Progenitor cell of endocrine pancreas (in vitro differentiated cells): ENCODE data around the gene PRKN. TPM values are rescaled to one million over a fixed set of nuclear protein-coding genes. Genes with fewer than 3 reads are reported as not detected.
"Not testable (repeated sequence)": the region's sequence is repeated elsewhere in the genome, so short reads cannot be mapped to it uniquely, and the experiment has no call there.

ENCODE experiments used
- DNase-seq: peaks from one replicate; pipeline ENCODE4 v3.0.0; 2021; ENCODE audit warnings: low spot score; ENCODE audit not compliant: unreplicated experiment
- H3K27ac Mint-ChIP-seq: 2 replicates; pipeline ENCODE4 v1.8.0; 2021; ENCODE audit warnings: mild to moderate bottlenecking, moderate library complexity, mixed read lengths
- H3K27me3 Mint-ChIP-seq: 2 replicates; pipeline ENCODE4 v1.8.0; 2021; ENCODE audit warnings: mixed read lengths
- H3K36me3 Mint-ChIP-seq: 2 replicates; pipeline ENCODE4 v1.8.0; 2022; ENCODE audit warnings: mixed read lengths; ENCODE audit not compliant: insufficient read depth
- H3K4me1 Mint-ChIP-seq: 2 replicates; pipeline ENCODE4 v1.8.0; 2021; ENCODE audit warnings: low read depth, mixed read lengths
- H3K4me3 Mint-ChIP-seq: 2 replicates; pipeline ENCODE4 v1.8.0; 2021; ENCODE audit warnings: low read depth, mild to moderate bottlenecking, moderate library complexity, mixed read lengths
- H3K9me3 Mint-ChIP-seq: 2 replicates; pipeline ENCODE4 v1.8.0; 2021; ENCODE audit warnings: low read depth, mixed read lengths
- total RNA-seq: library from RNA; stranded (reverse); gene quantifications from 2 replicates; pipeline ENCODE4 v1.2.1, GENCODE V29; 2021
- TF ChIP-seq, protein P1 (sequence below): fragments of 200-600 bp; sonication (generic); IDR thresholded peaks from one replicate; pipeline ENCODE4 v1.5.0; 2021; ENCODE audit warnings: antibody characterized with exemption, mild to moderate bottlenecking; ENCODE audit not compliant: unreplicated experiment

The PRKN gene
- total RNA-seq, 1 donor from 2014 or later: 4.6 TPM

GRCh38 chr6:161498881-161499280 lies 1228.7 kb downstream of the PRKN start:
- H3K27me3 Mint-ChIP-seq: peaks cover 23% of the 10 kb centered on the region
- no peaks in the 10 kb centered on the region for H3K36me3 Mint-ChIP-seq
- H3K4me3 Mint-ChIP-seq: no peak overlapping the region
- no peaks in the 10 kb centered on the region for H3K9me3 Mint-ChIP-seq
- no peak for DNase-seq
- H3K27ac Mint-ChIP-seq: no peak overlapping the region
- TF ChIP-seq, protein P1, sequence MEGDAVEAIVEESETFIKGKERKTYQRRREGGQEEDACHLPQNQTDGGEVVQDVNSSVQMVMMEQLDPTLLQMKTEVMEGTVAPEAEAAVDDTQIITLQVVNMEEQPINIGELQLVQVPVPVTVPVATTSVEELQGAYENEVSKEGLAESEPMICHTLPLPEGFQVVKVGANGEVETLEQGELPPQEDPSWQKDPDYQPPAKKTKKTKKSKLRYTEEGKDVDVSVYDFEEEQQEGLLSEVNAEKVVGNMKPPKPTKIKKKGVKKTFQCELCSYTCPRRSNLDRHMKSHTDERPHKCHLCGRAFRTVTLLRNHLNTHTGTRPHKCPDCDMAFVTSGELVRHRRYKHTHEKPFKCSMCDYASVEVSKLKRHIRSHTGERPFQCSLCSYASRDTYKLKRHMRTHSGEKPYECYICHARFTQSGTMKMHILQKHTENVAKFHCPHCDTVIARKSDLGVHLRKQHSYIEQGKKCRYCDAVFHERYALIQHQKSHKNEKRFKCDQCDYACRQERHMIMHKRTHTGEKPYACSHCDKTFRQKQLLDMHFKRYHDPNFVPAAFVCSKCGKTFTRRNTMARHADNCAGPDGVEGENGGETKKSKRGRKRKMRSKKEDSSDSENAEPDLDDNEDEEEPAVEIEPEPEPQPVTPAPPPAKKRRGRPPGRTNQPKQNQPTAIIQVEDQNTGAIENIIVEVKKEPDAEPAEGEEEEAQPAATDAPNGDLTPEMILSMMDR: no peak
- no peaks in the 10 kb centered on the region for H3K4me1 Mint-ChIP-seq

DNA sequence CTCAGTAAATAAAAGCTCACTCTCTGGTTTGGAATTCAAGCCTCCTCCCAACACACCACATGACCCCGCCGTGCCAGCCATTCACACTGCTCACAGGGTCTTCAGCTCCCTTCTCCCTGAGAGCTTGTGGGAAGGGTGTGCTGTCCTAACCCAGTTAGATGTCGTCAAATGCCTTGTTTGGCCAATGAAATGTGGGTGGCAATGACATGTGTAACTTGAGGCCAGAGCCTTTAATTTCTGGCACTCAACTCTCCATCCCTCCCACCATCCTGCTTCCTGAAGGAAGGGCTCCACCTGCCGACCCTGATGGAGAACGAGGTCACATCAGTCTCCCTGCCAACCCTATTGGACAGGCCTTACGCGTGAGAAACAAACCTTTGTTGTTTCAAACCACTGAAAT lies 1229.2 kb downstream of the PRKN start:
- Mint-ChIP-seq H3K36me3 (no peaks in the 10 kb centered on the region), H3K4me3 (no peak overlapping the region), H3K4me1 (no peaks in the 10 kb centered on the region), H3K27ac (no peak overlapping the region), H3K9me3 (no peaks in the 10 kb centered on the region), H3K27me3 (peaks cover 27% of the 10 kb centered on the region)
- DNase-seq: no peak
- TF ChIP-seq, protein P1: peak; percentile 48

GRCh38 chr6:161496941-161497340 lies 1230.6 kb downstream of the PRKN start:
- TF ChIP-seq, protein P1: no peak
- DNase-seq: no peak
- Mint-ChIP-seq H3K9me3 (no peaks in the 10 kb centered on the region), H3K36me3 (no peaks in the 10 kb centered on the region), H3K27me3 (peaks cover 19% of the 10 kb centered on the region), H3K4me1 (no peaks in the 10 kb centered on the region), H3K27ac (no peak overlapping the region), H3K4me3 (no peak overlapping the region)

GRCh38 chr6:161496271-161496670 lies 1231.3 kb downstream of the PRKN start:
- not testable (repeated sequence) for H3K9me3 Mint-ChIP-seq

DNA sequence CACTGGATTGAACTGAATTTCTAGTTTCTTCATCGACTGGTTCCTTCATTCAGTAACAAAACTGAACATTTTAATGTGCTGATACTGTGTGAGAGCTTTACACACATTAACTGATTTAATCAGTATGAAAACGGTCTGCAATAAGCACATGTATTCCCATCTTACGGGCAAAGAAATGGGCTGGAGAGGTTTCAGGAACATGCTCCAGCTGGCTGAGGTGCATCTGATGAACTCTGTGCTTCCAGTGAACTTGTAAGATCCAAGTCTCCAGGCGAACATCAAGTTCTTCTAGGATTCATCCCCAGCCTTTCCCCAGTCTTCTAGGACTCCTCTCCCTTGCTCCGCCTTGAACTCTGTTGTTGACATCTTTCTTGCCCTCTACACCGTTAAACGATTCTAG lies 1233.0 kb downstream of the PRKN start:
- TF ChIP-seq, protein P1: no peak
- Mint-ChIP-seq H3K9me3 (no peaks in the 10 kb centered on the region), H3K27ac (no peak overlapping the region)

More at GRCh38 chr6:161496271-161496670, 1231.3 kb downstream of the PRKN start:
- H3K27ac Mint-ChIP-seq, H3K4me3 Mint-ChIP-seq, H3K36me3 Mint-ChIP-seq, DNase-seq, H3K4me1 Mint-ChIP-seq: not testable (repeated sequence)
- peaks cover 19% of the 10 kb centered on the region for H3K27me3 Mint-ChIP-seq

GRCh38 chr6:161493576-161494118 lies 1233.9 kb downstream of the PRKN start:
- Mint-ChIP-seq H3K36me3 (no peaks in the 10 kb centered on the region), H3K27ac (no peak overlapping the region), H3K4me3 (no peak overlapping the region), H3K9me3 (no peaks in the 10 kb centered on the region), H3K4me1 (no peaks in the 10 kb centered on the region), H3K27me3 (peaks cover 18% of the 10 kb centered on the region)
- TF ChIP-seq, protein P1: no peak
- no peak for DNase-seq

More for the DNA sequence above, 1233.0 kb downstream of the PRKN start:
- no peak overlapping the region for H3K4me3 Mint-ChIP-seq
- H3K36me3 Mint-ChIP-seq: no peaks in the 10 kb centered on the region
- no peak for DNase-seq
- H3K4me1 Mint-ChIP-seq: no peaks in the 10 kb centered on the region
- H3K27me3 Mint-ChIP-seq: peaks cover 19% of the 10 kb centered on the region
